GM21528 (cell line): ENCODE results near the gene PGA5.
"Not testable (repeated sequence)": the region's sequence is repeated elsewhere in the genome, so short reads cannot be mapped to it uniquely, and the experiment has no call there.

Source experiments
- ATAC-seq: cut with Tn5 transposase; IDR thresholded peaks from one replicate; pipeline ENCODE4 v1.9.1; 2021; ENCODE audit warnings: mild to moderate bottlenecking, moderate library complexity; ENCODE audit not compliant: unreplicated experiment, low FRiP score

The PGA5 gene

DNA sequence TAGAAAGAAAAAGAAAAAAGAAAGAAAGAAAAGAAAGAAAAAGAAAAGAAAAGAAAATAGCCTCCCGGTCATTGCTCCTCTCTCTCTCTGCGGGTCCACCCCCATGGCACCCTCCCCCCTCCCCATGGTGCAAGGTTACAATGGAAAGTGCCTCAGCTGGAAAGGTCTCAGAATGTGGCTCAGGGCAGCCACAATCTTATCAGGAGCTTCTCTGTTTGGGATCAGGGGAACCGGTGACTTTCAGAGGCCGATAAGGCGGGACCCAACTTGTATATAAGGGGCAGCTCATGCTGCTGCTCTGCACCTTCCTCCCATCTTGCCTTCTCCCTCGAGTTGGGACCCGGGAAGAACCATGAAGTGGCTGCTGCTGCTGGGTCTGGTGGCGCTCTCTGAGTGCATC lies at the start of gene PGA5:
TSS of gene PGA5 (plus strand) at position 301 of the 400 bp plus-strand sequence. CDS start at position 353, 52 bp downstream.
- ATAC-seq, result not testable (repeated sequence)

DNA sequence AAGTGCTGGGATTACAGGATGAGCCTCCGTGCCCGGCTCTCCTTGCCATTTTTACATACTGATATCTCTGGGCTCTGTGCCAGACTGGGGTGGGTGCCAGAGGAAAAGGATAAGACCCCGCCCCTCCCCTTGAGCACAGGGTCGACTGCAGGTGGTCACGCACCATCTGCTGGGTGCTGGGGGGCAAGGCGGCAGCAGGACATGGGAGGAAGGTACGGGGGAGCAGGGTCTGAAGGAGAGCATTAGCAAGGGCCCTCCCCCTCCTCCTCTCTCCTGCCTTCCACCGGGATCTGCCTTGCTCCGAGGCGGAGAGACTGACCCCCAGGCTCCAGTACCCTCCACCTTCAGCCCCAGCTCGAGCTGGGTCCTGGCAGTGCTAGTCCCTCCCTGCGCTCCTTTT lies 47.4 kb upstream of the PGA5 start:
- ATAC-seq, result no peak

DNA sequence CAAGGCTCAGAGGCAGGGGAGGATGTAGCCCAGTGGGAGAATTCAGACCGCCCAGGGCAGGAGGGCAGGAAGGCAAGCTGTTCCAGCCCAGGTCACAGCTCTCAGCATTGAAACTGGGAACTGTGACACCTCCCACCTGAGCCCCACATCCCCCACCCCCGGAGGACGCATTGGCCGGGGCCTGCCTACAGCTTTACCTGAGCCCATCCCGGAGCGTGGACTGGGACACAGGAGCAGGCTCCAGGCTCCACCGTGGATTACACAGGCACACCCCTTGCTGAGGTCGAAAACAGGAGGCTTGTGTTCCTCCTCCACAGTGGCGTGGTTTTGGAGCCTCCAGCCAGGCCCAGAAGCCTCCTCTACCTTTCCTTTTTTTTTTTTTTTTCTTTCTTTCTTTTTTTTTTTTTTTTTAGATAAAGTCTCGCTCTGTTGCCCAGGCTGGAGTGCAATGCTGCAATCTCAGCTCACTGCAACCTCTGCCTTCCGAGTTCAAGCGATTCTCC lies 46.8 kb upstream of the PGA5 start:
- no peak for ATAC-seq

DNA sequence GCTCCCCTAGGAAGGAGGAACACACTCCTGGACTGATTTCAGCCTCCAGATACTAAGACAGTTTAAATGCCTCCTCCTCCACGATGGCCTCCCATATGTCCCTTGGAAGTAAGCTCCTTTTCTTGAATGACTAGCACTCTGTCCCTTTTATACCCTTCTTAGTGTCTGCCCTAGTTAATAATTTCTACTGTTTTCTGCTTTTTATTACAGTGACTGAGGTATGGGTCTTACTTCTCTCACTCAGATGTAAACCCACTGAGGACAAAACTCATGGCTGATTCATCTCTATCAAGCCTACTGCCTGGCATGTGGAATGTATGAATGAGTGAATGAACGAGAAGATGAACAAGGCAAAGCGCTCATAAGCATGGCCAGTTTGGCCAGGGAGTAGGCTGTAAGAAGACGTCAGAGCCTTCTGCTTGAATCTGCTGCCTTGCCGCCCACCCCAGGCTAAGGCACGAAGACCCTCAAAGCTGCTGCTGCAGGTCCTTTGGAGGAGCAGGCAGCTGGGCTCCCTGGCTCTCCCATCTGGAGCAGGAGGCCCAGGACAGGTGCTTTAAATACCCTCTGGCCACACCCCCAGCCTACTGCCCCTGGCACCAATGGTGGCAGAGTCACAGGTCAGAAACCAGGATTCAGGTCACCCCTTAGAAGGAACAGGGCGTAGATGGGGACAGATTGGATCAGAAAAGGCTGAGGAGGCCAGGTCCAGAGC lies 45.8 kb upstream of the PGA5 start:
- ATAC-seq, result no peak

DNA sequence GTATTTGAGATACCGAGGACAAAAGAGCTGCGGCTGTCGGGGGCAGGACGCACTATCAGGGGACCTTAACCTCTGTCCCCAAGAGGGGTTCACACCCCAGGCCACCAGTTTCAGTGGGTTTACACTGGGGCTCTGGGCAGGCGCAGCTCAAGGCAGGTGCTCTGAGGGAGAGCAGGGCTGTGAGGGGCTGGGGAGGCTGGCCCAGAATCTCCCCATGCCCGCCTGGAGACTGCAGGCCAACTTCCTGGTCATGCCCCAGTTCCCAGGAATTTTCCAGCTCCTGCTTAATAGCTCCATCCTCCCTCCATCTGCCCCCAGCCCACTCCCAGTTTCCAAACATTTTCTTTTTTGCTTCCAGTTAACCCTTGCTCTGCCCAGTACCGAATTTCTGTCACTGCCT lies 45.3 kb upstream of the PGA5 start:
- ATAC-seq, result no peak

DNA sequence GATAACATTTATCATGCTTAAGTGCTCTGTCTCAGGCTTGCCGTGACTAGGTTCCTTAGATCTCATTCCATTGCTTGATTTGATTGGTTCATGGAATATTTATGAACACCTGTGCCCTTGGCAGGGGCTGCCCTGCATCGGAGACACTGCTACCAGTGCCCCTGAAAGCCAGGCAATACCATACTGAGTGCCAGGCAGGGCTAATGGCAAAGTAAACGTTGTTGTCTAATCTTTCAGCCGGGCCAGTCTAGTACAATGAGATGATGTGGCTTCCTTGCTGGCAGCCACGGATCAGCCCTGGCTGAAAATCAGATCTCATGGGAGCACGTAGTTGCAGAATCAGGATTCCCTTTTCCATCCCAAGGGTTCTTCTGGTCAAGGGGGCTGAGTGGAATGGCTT lies 42.6 kb upstream of the PGA5 start:
- no peak for ATAC-seq

DNA sequence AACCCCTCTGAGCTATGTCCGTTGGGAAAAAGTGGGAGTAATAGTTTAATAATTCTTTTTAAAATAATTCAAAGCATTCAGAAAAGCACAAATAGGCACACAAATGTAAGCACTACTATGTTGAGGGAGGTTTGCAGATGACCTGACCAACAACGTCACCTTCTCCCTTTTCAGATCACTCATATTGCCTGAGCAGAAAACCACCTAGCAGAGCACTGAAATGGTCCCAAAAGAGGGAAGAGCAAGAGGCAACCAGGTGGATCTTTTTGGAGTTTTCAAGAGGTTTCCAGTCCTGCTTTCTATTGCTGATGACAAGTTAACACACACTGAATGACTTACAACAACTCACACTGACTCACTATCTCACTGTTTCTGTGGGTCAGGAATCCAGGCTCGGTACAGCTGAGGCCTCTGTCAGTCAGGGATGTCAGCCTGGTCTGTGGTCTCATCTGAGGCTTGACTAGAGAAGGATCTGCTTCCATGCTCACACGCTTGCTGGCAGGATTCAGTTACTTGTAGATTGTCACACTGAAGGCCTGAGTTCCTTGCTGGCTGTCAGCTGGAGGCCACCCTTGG lies 41.9 kb upstream of the PGA5 start:
- ATAC-seq, result no peak

DNA sequence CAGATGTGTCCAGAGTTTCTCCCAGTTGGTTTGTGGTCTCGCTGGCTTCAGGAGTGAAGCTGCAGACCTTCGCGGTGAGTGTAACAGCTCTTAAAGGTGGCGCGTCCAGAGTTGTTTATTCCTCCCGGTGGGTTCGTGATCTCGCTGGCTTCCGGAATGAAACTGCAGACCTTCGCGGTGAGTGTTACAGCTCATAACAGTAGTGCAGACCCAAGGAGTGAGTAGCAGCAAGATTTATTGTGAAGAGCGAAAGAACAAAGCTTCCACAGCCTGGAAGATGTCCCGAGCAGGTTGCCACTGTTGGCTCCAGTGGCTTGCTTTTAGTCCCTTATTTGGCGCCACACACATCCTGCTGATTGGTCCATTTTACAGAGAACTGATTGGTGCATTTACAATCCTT lies 39.5 kb upstream of the PGA5 start:
- no peak for ATAC-seq

DNA sequence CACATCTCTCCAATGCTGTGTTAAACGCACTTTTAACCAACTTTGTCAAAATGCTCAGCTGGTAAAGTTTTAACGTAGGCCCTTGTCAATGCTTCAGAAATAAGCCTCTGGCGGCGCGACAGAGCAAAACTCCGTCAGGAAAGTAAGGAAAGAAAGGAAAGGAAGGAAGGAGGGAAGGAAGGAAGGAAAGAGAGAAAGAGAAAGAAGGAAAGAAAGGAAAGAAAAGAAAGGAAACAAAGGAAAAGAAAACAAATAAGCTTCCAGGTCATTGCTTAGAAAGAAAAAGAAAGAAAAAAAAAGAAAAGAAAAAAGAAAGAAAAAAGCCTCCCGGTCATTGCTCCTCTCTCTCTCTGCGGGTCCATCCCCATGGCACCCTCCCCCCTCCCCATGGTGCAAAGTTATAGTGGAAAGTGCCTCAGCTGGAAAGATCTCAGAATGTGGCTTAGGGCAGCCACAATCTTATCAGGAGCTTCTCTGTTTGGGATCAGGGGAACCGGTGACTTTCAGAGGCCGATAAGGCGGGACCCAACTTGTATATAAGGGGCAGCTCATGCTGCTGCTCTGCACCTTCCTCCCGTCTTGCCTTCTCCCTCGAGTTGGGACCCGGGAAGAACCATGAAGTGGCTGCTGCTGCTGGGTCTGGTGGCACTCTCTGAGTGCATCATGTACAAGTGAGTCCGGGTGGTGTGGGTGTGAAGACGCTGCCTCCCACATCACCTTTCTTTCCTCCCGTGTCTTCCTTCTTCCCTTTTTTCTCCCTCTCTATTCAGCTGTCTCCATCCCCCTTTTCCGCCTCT lies 37.8 kb upstream of the PGA5 start, which contains the start of gene PGA3:
TSS of gene PGA3 (plus strand) at position 566 of the 797 bp plus-strand sequence. CDS start at position 616, 50 bp downstream.
- ATAC-seq, result not testable (repeated sequence)

DNA sequence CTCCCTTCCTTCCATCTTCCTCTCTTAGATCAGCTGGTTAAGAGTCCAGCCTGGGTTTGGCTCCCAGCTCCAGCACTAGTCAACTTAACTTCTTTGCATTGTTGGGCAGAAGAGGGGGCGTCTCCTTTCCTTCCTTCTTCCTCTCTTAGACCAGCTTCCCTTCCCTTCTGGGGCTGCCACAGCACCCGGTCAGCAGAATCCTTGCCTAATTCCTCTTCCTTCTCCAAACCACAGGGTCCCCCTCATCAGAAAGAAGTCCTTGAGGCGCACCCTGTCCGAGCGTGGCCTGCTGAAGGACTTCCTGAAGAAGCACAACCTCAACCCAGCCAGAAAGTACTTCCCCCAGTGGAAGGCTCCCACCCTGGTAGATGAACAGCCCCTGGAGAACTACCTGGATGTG lies 37.1 kb upstream of the PGA5 start:
- ATAC-seq, result not testable (repeated sequence)

DNA sequence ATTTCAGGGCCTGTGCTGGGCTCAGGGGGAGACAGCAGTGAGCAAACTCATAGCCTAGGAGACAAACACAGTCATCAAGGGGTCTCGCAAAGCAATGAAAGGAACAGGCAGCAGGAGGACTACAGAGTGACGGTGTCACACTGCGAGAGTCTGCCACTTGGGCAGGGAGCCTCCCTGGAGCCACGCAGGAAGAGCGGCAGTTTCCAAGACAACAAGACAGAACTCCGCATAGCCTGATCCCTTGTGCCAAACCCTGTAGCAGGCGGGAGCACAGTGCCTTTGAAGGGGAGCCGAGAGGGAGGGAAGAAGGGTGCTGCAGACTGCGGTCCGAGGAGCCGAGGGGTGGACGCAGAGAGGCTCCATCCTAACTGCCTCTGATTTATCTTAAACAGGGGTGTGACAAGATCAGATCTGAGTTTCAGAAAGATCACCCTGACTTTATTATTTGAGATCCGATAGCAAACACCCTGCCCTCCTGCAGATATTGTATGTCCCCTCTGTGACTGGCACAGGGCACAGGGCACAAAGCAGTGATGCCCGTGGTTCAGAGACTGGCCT lies 36.4 kb upstream of the PGA5 start:
- not testable (repeated sequence) for ATAC-seq

DNA sequence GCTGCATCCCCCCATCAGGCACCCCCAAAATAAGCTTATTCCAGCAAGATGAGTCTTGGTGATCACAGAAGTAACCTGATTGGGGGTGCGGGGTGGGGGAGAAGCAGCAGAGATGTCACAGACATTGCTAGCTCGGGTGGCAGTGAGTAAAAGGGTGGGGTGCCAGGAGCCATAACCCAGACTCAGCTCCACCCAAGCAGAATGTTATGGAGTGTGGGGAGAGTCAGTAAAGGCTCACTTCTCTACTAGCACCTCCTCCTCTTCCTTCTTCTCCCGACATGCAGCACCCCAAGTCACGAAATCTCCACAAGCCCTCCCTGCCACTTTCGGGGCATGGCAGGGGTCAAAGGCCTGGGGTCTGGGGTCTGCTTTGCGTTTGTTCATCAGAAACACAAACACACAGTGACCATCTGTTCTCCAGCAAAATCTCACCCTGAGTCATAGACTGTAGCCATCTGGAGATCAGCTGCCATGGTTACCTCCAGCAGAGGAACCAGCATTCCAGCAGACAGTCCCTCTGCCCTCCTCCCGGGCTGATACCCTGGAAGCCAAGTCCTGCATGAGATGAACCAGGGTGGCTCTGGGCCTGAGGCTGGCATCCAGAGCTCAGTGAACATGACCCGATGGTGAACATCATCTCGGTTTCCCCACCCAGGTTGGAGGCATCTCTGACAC lies 33.2 kb upstream of the PGA5 start:
- not testable (repeated sequence) for ATAC-seq

DNA sequence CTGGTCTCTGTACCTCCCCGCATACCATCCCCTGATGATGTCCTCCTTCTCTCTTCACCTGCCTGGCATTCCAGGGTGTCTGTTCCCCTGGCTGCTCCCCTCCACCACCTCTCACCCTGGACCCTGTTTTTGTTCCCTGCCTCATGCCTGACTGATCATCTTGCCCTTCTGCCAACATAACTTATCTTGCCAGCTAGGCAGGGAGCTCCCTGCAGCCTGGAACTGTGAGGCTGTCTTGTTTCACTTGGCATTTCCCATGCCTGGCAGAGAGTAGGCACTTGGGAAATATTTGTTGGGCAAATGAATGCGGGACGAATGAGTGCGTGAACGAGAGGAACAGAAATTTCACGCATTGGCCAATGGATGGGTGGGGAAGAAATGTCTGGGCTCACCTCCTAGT lies 30.3 kb upstream of the PGA5 start:
- ATAC-seq, result not testable (repeated sequence)

DNA sequence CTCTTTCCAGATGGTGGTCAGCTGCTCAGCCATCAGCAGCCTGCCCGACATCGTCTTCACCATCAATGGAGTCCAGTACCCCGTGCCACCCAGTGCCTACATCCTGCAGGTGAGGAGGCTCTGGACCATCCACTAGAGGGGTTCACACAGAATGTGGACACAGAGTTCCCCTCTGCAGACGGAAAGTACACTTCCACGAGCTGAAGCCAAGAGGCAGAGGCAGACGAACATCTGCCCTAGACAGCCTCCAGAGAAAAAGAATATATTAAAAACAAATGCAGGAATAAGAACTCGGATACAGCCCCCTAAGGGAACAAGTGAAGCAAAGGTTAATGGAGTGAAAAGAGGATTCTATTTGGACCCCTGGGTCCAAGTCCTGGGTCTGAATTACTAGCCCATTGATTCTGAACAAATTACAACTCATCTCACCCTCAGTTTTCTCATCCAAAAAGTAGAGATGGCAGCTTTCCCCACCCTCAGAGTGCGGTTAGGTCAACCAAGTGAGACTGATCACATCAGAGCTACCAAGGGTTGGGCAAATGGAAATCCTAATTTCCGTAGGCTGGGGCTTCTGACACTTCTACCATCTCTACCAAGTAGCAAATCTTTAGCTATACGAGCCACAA lies 29.5 kb upstream of the PGA5 start:
- ATAC-seq, result not testable (repeated sequence)

DNA sequence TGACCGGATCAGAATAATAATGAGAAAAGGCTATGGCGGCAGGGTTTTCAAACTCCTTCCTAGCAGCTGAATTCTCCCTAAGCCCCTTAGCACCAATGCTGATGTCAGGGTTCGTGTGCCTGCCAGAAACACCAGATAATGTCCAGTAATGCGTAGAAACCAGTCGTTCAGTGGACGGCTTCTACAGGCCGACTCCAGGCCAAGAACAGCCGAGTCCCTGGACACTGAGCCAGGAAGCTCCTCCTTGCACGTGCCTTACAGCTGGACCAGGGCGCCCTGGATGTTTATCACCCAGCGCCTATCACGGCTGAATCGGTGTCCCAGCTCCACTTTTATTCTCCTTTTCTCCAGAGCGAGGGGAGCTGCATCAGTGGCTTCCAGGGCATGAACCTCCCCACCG lies 28.8 kb upstream of the PGA5 start:
- not testable (repeated sequence) for ATAC-seq

DNA sequence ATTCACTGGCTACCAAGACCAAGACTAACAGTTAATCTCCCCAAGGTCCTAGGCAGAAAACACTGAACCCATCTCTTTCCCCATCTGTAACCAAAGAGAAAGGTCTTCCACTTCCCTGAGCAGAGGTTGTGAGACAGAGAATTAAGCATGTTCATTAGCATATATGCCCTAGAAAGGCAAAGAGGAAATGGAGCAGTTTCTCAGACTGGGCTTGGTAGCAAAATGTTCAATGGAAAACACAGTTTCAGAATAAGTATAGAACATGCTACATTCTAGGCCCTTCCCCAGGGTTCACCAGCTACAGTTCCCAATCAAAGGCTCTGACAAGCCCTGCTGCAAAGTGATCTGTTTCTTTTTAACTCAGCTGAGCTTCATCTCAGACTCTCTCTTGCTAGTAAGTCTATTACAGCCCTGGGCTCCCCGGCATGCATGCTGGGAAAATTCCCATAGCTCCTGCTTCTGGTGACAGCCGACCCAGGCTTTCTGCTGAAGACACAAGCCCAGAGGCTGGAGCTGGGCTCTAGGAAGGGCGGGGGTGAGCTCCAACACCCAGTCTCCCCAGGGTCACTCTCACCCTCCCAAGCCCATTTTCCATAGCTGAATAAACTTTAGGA lies 27.2 kb upstream of the PGA5 start:
- not testable (repeated sequence) for ATAC-seq

DNA sequence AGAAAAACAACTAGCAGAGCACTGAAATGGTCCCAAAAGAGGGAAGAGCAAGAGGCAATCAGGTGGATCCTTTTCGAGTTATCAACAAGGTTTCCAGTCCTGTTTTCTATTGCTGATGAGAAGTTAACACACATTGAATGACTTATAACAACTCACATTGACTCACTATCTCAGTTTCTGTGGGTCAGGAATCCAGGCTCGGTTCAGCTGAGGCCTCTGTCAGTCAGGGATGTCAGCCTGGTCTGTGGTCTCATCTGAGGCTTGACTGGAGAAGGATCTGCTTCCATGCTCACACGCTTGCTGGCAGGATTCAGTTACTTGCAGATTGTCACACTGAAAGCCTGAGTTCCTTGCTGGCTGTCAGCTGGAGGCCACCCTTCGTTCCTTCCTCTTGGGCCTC lies 22.7 kb upstream of the PGA5 start:
- ATAC-seq, result not testable (repeated sequence)

DNA sequence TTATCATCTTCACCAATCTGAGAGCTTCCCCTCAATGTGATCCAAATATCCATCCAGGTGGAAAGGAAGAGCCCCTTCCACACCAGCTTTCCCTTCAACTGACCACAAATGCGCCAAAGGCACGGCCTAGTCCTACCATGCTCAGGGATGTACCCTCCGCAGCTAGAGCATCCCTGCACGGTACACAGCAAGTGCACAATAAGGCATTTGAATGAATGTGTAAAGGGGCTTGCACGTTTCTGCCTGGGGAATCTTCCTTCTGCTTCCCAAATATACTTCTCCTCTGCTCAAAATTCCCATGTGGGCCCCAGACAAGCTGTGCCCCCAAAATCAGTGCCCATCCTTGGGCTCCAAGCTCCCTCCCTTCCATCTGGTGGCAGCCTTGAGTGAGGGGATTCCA lies 22.0 kb upstream of the PGA5 start:
- not testable (repeated sequence) for ATAC-seq

DNA sequence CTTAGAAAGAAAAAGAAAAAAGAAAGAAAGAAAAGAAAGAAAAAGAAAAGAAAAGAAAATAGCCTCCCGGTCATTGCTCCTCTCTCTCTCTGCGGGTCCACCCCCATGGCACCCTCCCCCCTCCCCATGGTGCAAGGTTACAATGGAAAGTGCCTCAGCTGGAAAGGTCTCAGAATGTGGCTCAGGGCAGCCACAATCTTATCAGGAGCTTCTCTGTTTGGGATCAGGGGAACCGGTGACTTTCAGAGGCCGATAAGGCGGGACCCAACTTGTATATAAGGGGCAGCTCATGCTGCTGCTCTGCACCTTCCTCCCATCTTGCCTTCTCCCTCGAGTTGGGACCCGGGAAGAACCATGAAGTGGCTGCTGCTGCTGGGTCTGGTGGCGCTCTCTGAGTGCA lies 18.9 kb upstream of the PGA5 start, which contains the start of gene PGA4:
TSS of gene PGA4 (plus strand) at position 301 of the 400 bp plus-strand sequence. CDS start at position 355, 54 bp downstream.
- ATAC-seq, result not testable (repeated sequence)
